ENCODE results near the gene ABL1.

The ABL1 gene

DNA sequence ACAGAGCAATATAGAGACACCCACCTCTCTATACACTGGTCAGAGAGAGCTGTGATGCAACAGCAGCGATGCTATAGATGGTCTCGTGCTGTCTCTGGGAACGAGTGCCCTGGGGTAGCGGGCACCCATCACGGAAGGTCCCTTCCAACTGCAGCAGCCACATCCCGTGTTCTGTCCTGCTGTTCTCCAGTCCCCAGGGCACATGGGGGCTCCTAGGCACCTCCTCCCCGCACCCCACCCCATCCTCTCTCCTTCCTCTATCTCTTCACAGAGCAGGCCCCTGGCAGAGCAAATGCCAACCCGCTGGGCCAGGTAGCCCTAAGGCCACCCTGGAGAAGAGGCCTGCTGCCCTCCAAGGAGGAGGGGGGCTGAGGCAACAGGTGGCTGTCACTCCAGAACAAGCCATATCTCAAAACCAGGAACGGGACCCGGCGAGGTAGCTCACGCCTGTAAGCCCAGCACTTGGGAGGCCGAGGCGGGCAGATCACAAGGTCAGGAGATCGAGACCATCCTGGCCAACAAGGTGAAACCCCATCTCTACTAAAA is 95.8 kb downstream of the ABL1 start:
- H3K9me2 ChIP-seq (replicated peaks; ENCODE audit: control insufficient read depth, low read length): no peaks in the 10 kb centered on the region
- H3K27me3 ChIP-seq (ENCODE audit: control insufficient read depth, low read length): peaks cover 9% of the 10 kb centered on the region; the same call in 1 of the 2 replicates
- no peaks in the 10 kb centered on the region for H3K79me2 ChIP-seq (ENCODE audit: control insufficient read depth, low read length)
- no peak overlapping the region for H3K4me3 ChIP-seq (ENCODE audit: low read length)
- no peaks in the 10 kb centered on the region for H4K20me1 ChIP-seq (ENCODE audit: control insufficient read depth, insufficient read depth, low read depth, low read length)
- no peaks in the 10 kb centered on the region for H3K9me3 ChIP-seq (ENCODE audit: control insufficient read depth, insufficient read depth, low read length)
- H3K36me3 ChIP-seq (ENCODE audit: control insufficient read depth, low read length): no peaks in the 10 kb centered on the region
- H3F3A ChIP-seq (ENCODE audit: control insufficient read depth, insufficient read depth): no peaks in the 10 kb centered on the region
- H3K4me2 ChIP-seq (ENCODE audit: low read length): peak overlapping the region; percentile 52
- H3K27ac ChIP-seq (ENCODE audit: low read depth, low read length): no peak overlapping the region
- TF ChIP-seq, protein P1, sequence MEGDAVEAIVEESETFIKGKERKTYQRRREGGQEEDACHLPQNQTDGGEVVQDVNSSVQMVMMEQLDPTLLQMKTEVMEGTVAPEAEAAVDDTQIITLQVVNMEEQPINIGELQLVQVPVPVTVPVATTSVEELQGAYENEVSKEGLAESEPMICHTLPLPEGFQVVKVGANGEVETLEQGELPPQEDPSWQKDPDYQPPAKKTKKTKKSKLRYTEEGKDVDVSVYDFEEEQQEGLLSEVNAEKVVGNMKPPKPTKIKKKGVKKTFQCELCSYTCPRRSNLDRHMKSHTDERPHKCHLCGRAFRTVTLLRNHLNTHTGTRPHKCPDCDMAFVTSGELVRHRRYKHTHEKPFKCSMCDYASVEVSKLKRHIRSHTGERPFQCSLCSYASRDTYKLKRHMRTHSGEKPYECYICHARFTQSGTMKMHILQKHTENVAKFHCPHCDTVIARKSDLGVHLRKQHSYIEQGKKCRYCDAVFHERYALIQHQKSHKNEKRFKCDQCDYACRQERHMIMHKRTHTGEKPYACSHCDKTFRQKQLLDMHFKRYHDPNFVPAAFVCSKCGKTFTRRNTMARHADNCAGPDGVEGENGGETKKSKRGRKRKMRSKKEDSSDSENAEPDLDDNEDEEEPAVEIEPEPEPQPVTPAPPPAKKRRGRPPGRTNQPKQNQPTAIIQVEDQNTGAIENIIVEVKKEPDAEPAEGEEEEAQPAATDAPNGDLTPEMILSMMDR (IDR thresholded peaks at IDR 0.05; ENCODE audit: low read depth, low read length, poor library complexity, severe bottlenecking): no peak
- TF ChIP-seq EZH2phosphoT487 (IDR thresholded peaks at IDR 0.05; ENCODE audit: borderline replicate concordance, low read length): no peak
- peaks cover 52% of the 10 kb centered on the region for H3K4me1 ChIP-seq (ENCODE audit: control insufficient read depth, low read length)

DNA sequence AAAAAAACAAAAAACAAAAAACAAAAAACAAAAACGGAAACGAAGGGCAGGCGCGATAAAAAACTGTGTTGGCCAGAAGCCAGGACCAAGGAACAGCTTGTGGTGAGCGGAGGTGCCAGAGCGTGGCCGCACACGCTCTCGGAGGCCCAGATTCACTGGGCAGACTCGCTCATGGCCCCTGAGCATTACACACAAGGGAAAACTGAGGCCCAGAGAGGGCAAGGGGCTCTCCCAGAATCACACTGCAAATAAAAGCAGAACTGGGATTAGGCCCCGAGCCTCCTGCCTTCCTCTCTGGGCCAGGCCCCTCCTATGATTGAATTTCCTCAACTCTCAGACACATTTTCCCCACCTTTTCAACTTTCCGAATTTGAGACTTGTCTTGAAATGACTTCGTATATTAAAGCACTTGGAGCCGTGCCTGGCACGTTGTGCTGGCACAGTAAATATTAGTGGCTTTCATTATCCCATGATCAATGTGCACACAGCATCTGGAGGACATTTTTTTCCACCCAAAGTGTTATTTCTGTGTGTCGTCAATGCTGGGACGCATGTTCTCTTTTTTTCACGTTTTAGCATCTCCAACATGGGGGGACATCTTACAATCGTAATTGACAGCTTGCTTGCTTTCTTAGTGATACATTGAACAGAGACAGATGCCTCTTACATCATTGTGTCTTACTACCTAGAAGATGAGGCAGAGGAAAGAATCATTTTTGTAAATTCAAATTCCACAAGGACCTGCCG is 96.6 kb downstream of the ABL1 start:
- H3K9me2 ChIP-seq (replicated peaks; ENCODE audit: control insufficient read depth, low read length): no peaks in the 10 kb centered on the region
- peaks cover 46% of the 10 kb centered on the region for H3K4me1 ChIP-seq (ENCODE audit: control insufficient read depth, low read length)
- H3F3A ChIP-seq (ENCODE audit: control insufficient read depth, insufficient read depth): no peaks in the 10 kb centered on the region
- peaks cover 12% of the 10 kb centered on the region for H3K27me3 ChIP-seq (ENCODE audit: control insufficient read depth, low read length)
- peak overlapping the region; percentile 52 for H3K4me2 ChIP-seq (ENCODE audit: low read length)
- H3K27ac ChIP-seq (ENCODE audit: low read depth, low read length): no peak overlapping the region
- no peaks in the 10 kb centered on the region for H3K9me3 ChIP-seq (ENCODE audit: control insufficient read depth, insufficient read depth, low read length)
- H3K36me3 ChIP-seq (ENCODE audit: control insufficient read depth, low read length): no peaks in the 10 kb centered on the region
- no peak for TF ChIP-seq EZH2phosphoT487 (IDR thresholded peaks at IDR 0.05; ENCODE audit: borderline replicate concordance, low read length)
- TF ChIP-seq, protein P1 (IDR thresholded peaks at IDR 0.05; ENCODE audit: low read depth, low read length, poor library complexity, severe bottlenecking): no peak
- no peaks in the 10 kb centered on the region for H3K79me2 ChIP-seq (ENCODE audit: control insufficient read depth, low read length)
- H4K20me1 ChIP-seq (ENCODE audit: control insufficient read depth, insufficient read depth, low read depth, low read length): no peaks in the 10 kb centered on the region
- peak overlapping the region; percentile 24 for H3K4me3 ChIP-seq (ENCODE audit: low read length)

DNA sequence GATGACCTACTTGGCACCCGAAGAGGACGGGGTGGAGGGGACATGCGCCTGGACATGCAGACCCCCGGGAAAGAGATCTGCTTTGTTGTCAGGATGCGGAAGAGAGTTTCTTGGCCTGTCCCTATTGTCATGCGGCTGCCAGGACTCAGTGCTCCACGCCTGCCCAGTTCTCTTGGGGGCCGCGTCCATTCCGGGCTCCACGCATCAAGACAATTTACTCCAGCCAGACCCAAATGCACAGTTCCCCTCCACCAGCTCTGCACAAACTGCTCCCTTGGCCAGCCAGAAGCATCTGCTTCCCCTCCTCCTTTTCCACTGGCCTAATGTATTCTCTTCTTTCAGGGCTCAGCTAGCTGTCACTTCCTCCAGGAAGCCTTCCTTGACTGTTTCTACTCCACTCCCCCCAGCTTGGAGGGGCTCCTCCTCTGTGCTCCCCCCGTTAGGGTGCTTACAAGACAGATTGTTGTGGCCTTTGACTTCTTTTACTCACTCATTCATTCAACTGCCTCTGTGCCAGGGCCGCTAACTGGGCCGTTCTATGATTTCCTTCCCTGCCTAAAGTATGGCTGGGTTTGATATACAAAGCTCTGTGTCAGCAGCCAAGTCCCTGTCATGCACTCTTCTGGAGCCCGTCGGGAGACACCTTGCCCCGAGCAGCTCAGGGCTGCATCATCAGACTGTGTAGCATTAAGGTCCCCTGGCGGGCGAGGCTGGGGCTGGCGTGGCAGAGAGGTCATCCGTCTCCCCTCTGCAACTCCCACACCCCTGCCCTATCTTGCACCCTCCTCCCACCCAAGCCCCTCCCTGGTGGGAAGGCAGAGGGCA is 97.4 kb downstream of the ABL1 start:
- Histone ChIP-seq H3K4me2 (ENCODE audit: low read length) (peak overlapping the region; percentile 52), H3K27ac (ENCODE audit: low read depth, low read length) (no peak overlapping the region), H3K9me2 (replicated peaks; ENCODE audit: control insufficient read depth, low read length) (no peaks in the 10 kb centered on the region), H3K27me3 (ENCODE audit: control insufficient read depth, low read length) (peaks cover 15% of the 10 kb centered on the region), H3K4me3 (ENCODE audit: low read length) (no peak overlapping the region; the same call in 1 of the 2 replicates), H3K9me3 (ENCODE audit: control insufficient read depth, insufficient read depth, low read length) (no peaks in the 10 kb centered on the region), H3K36me3 (ENCODE audit: control insufficient read depth, low read length) (no peaks in the 10 kb centered on the region), H3F3A (ENCODE audit: control insufficient read depth, insufficient read depth) (no peaks in the 10 kb centered on the region), H3K79me2 (ENCODE audit: control insufficient read depth, low read length) (no peaks in the 10 kb centered on the region), H4K20me1 (ENCODE audit: control insufficient read depth, insufficient read depth, low read depth, low read length) (no peaks in the 10 kb centered on the region), H3K4me1 (ENCODE audit: control insufficient read depth, low read length) (peaks cover 40% of the 10 kb centered on the region)
- TF ChIP-seq, protein P1 (IDR thresholded peaks at IDR 0.05; ENCODE audit: low read depth, low read length, poor library complexity, severe bottlenecking): peak; percentile 19
- no peak for TF ChIP-seq EZH2phosphoT487 (IDR thresholded peaks at IDR 0.05; ENCODE audit: borderline replicate concordance, low read length)
